ENCODE results near the gene FOXA1.

DNA sequence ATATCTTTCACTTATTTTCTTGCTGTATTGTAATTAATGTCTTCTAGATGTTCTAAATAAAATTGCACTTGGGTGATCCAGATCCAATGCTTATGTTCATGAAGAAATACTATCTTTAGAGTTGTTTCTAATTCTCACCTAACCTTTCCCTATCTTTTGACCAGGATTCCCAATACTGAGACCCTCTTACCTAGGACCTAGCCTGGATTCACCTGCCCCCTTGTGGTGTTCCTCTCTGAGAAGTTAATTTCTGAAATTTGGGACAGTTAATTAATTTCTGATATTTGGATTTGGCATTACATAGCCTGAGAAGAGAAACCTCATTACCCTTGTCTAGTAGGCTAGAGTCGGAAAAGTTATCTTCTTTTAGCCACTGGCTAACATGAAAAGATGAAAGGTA is 29.5 kb downstream of the FOXA1 start:
- no peak for TF ChIP-seq CTCF (IDR thresholded peaks at IDR 0.05)
- no peak for TF ChIP-seq POLR2A (IDR thresholded peaks at IDR 0.05)

All from uterus (tissue), 2 donors.